HepG2 (cell line): ENCODE measurements around the gene CTF1. TPM values are rescaled to one million over a fixed set of nuclear protein-coding genes. Genes with fewer than 3 reads are reported as not detected.

ENCODE experiments used
- ARID4A ChIP-seq: sonication (generic); formaldehyde crosslinking; IDR thresholded peaks from 2 replicates; pipeline ENCODE4 v1.5.0; 2020; ENCODE audit warnings: mild to moderate bottlenecking, missing genetic modification reagents, borderline replicate concordance
- BCL6 ChIP-seq: IDR thresholded peaks from 2 replicates; pipeline ENCODE4 v1.6.1; 2016; ENCODE audit warnings: missing genetic modification reagents, missing compliant biosample characterization
- DBP ChIP-seq: sonication (generic); formaldehyde crosslinking; IDR thresholded peaks from 2 replicates; pipeline ENCODE4 v1.4.0; 2020; ENCODE audit warnings: missing genetic modification reagents; ENCODE audit errors: not compliant biosample characterization
- IKZF4 ChIP-seq: sonication (generic); formaldehyde crosslinking; IDR thresholded peaks from 2 replicates; pipeline ENCODE4 v1.5.1; 2020; ENCODE audit warnings: borderline replicate concordance, mild to moderate bottlenecking, low read depth, missing genetic modification reagents; ENCODE audit errors: not compliant biosample characterization
- KDM5A ChIP-seq: fragments of 200-600 bp; sonication (generic); IDR thresholded peaks from 2 replicates; pipeline ENCODE4 v1.7.0; 2018; ENCODE audit warnings: antibody characterized with exemption, mild to moderate bottlenecking, low read length, borderline replicate concordance
- MIER2 ChIP-seq: IDR thresholded peaks from 2 replicates; pipeline ENCODE4 v1.6.1; 2016; ENCODE audit warnings: missing biosample characterization, missing genetic modification reagents
- MXD4 ChIP-seq: IDR thresholded peaks from 2 replicates; pipeline ENCODE4 v1.6.1; 2016; ENCODE audit warnings: mild to moderate bottlenecking, missing biosample characterization, missing genetic modification reagents
- NFYB ChIP-seq: sonication (generic); formaldehyde crosslinking; IDR thresholded peaks from 2 replicates; pipeline ENCODE4 v1.4.0; 2020; ENCODE audit warnings: missing genetic modification reagents
- NR0B2 ChIP-seq: sonication (generic); formaldehyde crosslinking; IDR thresholded peaks from 2 replicates; pipeline ENCODE4 v1.4.0; 2020; ENCODE audit warnings: mild to moderate bottlenecking, missing genetic modification reagents
- NR2C2 ChIP-seq: sonication (generic); formaldehyde crosslinking; IDR thresholded peaks from 2 replicates; pipeline ENCODE4 v1.4.0; 2020; ENCODE audit warnings: missing genetic modification reagents, mild to moderate bottlenecking, moderate library complexity, borderline replicate concordance
- RXRB ChIP-seq: IDR thresholded peaks from 2 replicates; pipeline ENCODE4 v1.6.1; 2016; ENCODE audit warnings: borderline replicate concordance, missing genetic modification reagents, missing compliant biosample characterization
- SMC3 ChIP-seq: IDR thresholded peaks from 2 replicates; pipeline ENCODE4 v1.6.1; 2011; ENCODE audit warnings: low read length, improper control_type of control experiment
- SNAI1 ChIP-seq: sonication (generic); formaldehyde crosslinking; IDR thresholded peaks from 2 replicates; pipeline ENCODE4 v1.5.0; 2020; ENCODE audit warnings: mild to moderate bottlenecking, missing genetic modification reagents, borderline replicate concordance
- ZFP37 ChIP-seq: sonication (generic); formaldehyde crosslinking; IDR thresholded peaks from 2 replicates; pipeline ENCODE4 v1.4.0; 2020; ENCODE audit warnings: missing genetic modification reagents, borderline replicate concordance
- ZFX ChIP-seq: sonication (generic); formaldehyde crosslinking; IDR thresholded peaks from 2 replicates; pipeline ENCODE4 v1.4.0; 2020; ENCODE audit warnings: mild to moderate bottlenecking, low read depth, missing genetic modification reagents, moderate library complexity
- ZNF292 ChIP-seq: sonication (generic); formaldehyde crosslinking; IDR thresholded peaks from 2 replicates; pipeline ENCODE4 v1.8.1; 2022; ENCODE audit warnings: mild to moderate bottlenecking, low read depth, missing genetic modification reagents, borderline replicate concordance
- ZNF770 ChIP-seq: sonication (generic); formaldehyde crosslinking; IDR thresholded peaks from 2 replicates; pipeline ENCODE4 v1.5.0; 2020; ENCODE audit warnings: mild to moderate bottlenecking, missing genetic modification reagents
- ZNF775 ChIP-seq: sonication (generic); formaldehyde crosslinking; IDR thresholded peaks from 2 replicates; pipeline ENCODE4 v1.4.0; 2020; ENCODE audit warnings: missing genetic modification reagents, mild to moderate bottlenecking, moderate library complexity, borderline replicate concordance
- ZNF780A ChIP-seq: sonication (generic); formaldehyde crosslinking; IDR thresholded peaks from 2 replicates; pipeline ENCODE4 v1.8.0; 2022; ENCODE audit warnings: mild to moderate bottlenecking, missing genetic modification reagents, moderate library complexity
- ZSCAN12 ChIP-seq: sonication (generic); formaldehyde crosslinking; IDR thresholded peaks from 2 replicates; pipeline ENCODE4 v1.9.0; 2021; ENCODE audit warnings: mild to moderate bottlenecking, missing genetic modification reagents
- polyA plus RNA-seq, 8 experiments: library from polyadenylated mRNA; depleted of rRNA in 3 of 8; stranded (reverse) in 7 of 8; unstranded in 1 of 8; fragments of >200 nt; fragmentation: Illumina TruSeq in 4 of 8; extraction: Trizol in 4 of 8; gene quantifications; 2 replicates each; pipeline versions ENCODE4 v1.2.1 to v1.2.3, GENCODE V29; 2011 to 2016; ENCODE audit warnings: low read depth in 4 of 8, missing spikeins in 1 of 8, mixed read lengths in 1 of 8; ENCODE audit not compliant: insufficient read depth in 1 of 8
- total RNA-seq, 5 experiments: library from RNA; depleted of rRNA; stranded (reverse); fragments of >200 nt; fragmentation: Illumina TruSeq; extraction: Trizol; gene quantifications; 2 replicates each; pipeline ENCODE4 v1.2.3, GENCODE V29; 2016; ENCODE audit warnings: low read depth in 1 of 5

Gene CTF1
- total and polyA plus RNA-seq, 2 of the 13 experiments (the other 11 are each of a cell fraction or from before 2014, with no cell fraction given): 0.13 to 1.8 TPM

- TF ChIP-seq ZNF770 (CRISPR knock-in tag) (peak; percentile 92), ARID4A (peak; percentile 98), IKZF4 (peak; percentile 94), NR2C2 (CRISPR knock-in tag) (peak; percentile 96), ZNF775 (CRISPR knock-in tag) (peak; percentile 46; the same call in 1 of the 2 replicates), ZFX (CRISPR knock-in tag) (peak; percentile 99), KDM5A (peak; percentile 84), BCL6 (peak; percentile 87), ZNF292 (CRISPR knock-in tag) (peak; percentile 83), RXRB (CRISPR knock-in tag) (peak; percentile 93), MXD4 (CRISPR knock-in tag) (peak; percentile 95; the same call in 1 of the 2 replicates), SMC3 (no peak; the same call in 1 of the 2 replicates), NFYB (CRISPR knock-in tag) (peak; percentile 54; the same call in 1 of the 2 replicates), SNAI1 (CRISPR knock-in tag) (peak; percentile 96), ZSCAN12 (CRISPR knock-in tag) (peak; percentile 98), DBP (CRISPR knock-in tag) (peak; percentile 26), MIER2 (CRISPR knock-in tag) (peak; percentile 83; the same call in 1 of the 2 replicates), ZFP37 (CRISPR knock-in tag) (peak; percentile 97), NR0B2 (peak; percentile 93; the same call in 1 of the 2 replicates), ZNF780A (CRISPR knock-in tag) (peak; percentile 95)
These were observed 21.3 kb upstream of the CTF1 start (continued) for GRCh38 chr16:30874821-30875717.
